Glomerular visceral epithelial cell (primary cell): ENCODE measurements around the gene TXLNG.
"Not testable (repeated sequence)": the region's sequence is repeated elsewhere in the genome, so short reads cannot be mapped to it uniquely, and the experiment has no call there.

Experiments
- DNase-seq: peaks from one replicate; pipeline ENCODE4 v3.0.0-alpha.2; 2016; ENCODE audit errors: extremely low spot score

The TXLNG gene

GRCh38 chrX:16786139-16786790 is at the start of gene TXLNG:
TSS of gene TXLNG (plus strand) at chrX:16786466. CDS start at chrX:16786488, 22 bp downstream.
- peak; percentile 97 for DNase-seq

GRCh38 chrX:16737024-16737423 is 49.2 kb upstream of the TXLNG start:
- DNase-seq, result no peak

GRCh38 chrX:16739574-16739973 is 46.7 kb upstream of the TXLNG start:
- no peak for DNase-seq

GRCh38 chrX:16743604-16744325 is 42.5 kb upstream of the TXLNG start:
- DNase-seq, result peak; percentile 73

- no peak for DNase-seq
These were observed 41.2 kb upstream of the TXLNG start for GRCh38 chrX:16745102-16745501.

- no peak for DNase-seq
These were observed 40.6 kb upstream of the TXLNG start for GRCh38 chrX:16745659-16746058.

GRCh38 chrX:16748425-16748824 is 37.8 kb upstream of the TXLNG start:
- DNase-seq, result no peak

GRCh38 chrX:16750136-16750535 is 36.1 kb upstream of the TXLNG start:
- DNase-seq, result no peak

GRCh38 chrX:16754019-16754418 is 32.2 kb upstream of the TXLNG start:
- DNase-seq, result no peak

GRCh38 chrX:16756724-16757123 is 29.5 kb upstream of the TXLNG start:
- DNase-seq, result no peak

- not testable (repeated sequence) for DNase-seq
These were observed 24.8 kb upstream of the TXLNG start for GRCh38 chrX:16761500-16761899.

GRCh38 chrX:16762579-16762978 is 23.7 kb upstream of the TXLNG start:
- no peak for DNase-seq

- DNase-seq, result no peak
These were observed 20.7 kb upstream of the TXLNG start for GRCh38 chrX:16765594-16765993.

- no peak for DNase-seq
These were observed 15.2 kb upstream of the TXLNG start for GRCh38 chrX:16770970-16771482.

GRCh38 chrX:16771483-16772398 is 14.5 kb upstream of the TXLNG start:
- peak; percentile 63 for DNase-seq

GRCh38 chrX:16772460-16772859 is 13.8 kb upstream of the TXLNG start:
- no peak for DNase-seq

GRCh38 chrX:16774746-16775145 is 11.5 kb upstream of the TXLNG start:
- no peak for DNase-seq

GRCh38 chrX:16778545-16778944 is 7.7 kb upstream of the TXLNG start:
- DNase-seq, result no peak

- no peak for DNase-seq
These were observed 7.3 kb upstream of the TXLNG start for GRCh38 chrX:16778993-16779392.

- not testable (repeated sequence) for DNase-seq
These were observed 6.5 kb upstream of the TXLNG start for GRCh38 chrX:16779815-16780214.

GRCh38 chrX:16783452-16783851 is 2.8 kb upstream of the TXLNG start:
- no peak for DNase-seq

GRCh38 chrX:16784440-16784839 is 1.8 kb upstream of the TXLNG start:
- DNase-seq, result not testable (repeated sequence)
